Type B pancreatic cell (in vitro differentiated cells): ENCODE data around the gene TMEM132D. TPM values are rescaled to one million over a fixed set of nuclear protein-coding genes. Genes with fewer than 3 reads are reported as not detected.
"Not testable (repeated sequence)": the region's sequence is repeated elsewhere in the genome, so short reads cannot be mapped to it uniquely, and the experiment has no call there.

Experiments
- DNase-seq: peaks from one replicate; pipeline ENCODE4 v3.0.0; 2021; ENCODE audit warnings: mixed read lengths; ENCODE audit not compliant: unreplicated experiment; ENCODE audit errors: extremely low spot score
- H3K27ac Mint-ChIP-seq: 2 replicates; pipeline ENCODE4 v1.8.0; 2021; ENCODE audit warnings: mild to moderate bottlenecking, mixed read lengths
- H3K27me3 Mint-ChIP-seq: 2 replicates; pipeline ENCODE4 v1.8.0; 2021; ENCODE audit warnings: mixed read lengths
- H3K36me3 Mint-ChIP-seq: 2 replicates; pipeline ENCODE4 v1.8.0; 2021; ENCODE audit warnings: mixed read lengths
- H3K4me1 Mint-ChIP-seq: one replicate; pipeline ENCODE4 v1.8.0; 2021; ENCODE audit warnings: mixed read lengths; ENCODE audit not compliant: unreplicated experiment
- H3K4me3 Mint-ChIP-seq: 2 replicates; pipeline ENCODE4 v1.8.0; 2021; ENCODE audit warnings: mild to moderate bottlenecking, mixed read lengths
- H3K9me3 Mint-ChIP-seq: 2 replicates; pipeline ENCODE4 v1.8.0; 2021; ENCODE audit warnings: mixed read lengths
- CTCF ChIP-seq: fragments of 200-600 bp; sonication (generic); conservative IDR thresholded peaks from 2 replicates; pipeline ENCODE4 v1.5.0; 2021; ENCODE audit warnings: antibody characterized with exemption, mild to moderate bottlenecking
- total RNA-seq: library from RNA; stranded (reverse); gene quantifications from 2 replicates; pipeline ENCODE4 v1.2.1, GENCODE V29; 2021; ENCODE audit warnings: low replicate concordance

The TMEM132D gene
- total RNA-seq, 1 donor from 2014 or later, result 1.8 TPM

DNA sequence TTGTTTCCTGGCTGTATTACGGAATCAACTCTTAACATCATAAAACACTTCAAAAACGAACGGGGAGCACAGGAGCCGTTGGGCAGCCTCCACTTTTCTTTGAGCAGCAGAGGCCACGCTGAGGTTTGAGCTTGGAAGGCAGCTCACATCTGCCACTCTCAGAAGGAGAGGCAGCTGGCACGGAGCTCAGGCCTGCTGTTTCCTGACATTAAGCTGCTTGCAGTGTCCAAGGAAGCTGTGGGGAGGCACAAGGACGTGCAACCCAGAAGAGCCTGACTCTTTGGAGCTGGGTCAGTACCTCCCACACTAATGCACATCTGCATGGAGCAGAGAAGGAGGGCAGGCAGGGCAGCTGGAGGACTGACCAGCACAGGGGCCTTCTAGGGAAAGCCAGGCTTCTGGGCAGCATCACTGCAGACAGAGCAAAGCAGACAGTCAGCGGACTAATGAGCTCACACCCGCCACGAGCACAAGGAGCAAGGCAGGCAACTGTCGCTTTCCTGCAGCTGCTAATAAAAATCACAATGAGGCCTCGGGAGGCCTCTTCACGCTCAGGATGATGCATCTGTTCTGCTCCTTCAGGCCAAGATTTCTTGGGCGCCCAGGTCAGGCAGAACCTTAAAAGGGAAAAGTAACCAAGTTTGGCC is 839.5 kb downstream of the TMEM132D start:
- H3K27me3 Mint-ChIP-seq, result peaks cover 27% of the 10 kb centered on the region
- DNase-seq, result no peak
- no peaks in the 10 kb centered on the region for H3K4me1 Mint-ChIP-seq
- H3K36me3 Mint-ChIP-seq, result no peaks in the 10 kb centered on the region
- H3K27ac Mint-ChIP-seq, result no peak overlapping the region
- no peaks in the 10 kb centered on the region for H3K9me3 Mint-ChIP-seq
- no peak overlapping the region for H3K4me3 Mint-ChIP-seq
- TF ChIP-seq CTCF, result no peak

DNA sequence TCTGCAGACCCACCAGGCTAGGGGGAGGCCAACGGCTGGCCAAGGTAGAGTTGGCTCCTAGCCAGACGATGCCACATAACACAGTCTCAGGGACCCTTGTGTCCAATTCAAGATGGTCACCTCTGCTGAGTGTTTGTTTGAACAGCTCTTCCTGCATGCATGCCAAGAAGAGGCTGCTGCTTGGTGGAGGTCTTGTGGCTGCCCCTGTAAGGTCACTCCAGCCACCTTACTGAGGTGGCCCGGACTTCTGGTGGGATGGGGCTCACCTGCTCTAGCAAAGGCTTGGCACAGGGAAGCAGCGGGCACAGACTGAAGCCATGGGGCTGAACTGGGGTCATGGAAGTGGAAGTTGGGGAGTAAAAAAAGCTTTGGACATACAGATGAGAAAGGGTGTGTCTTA is 840.2 kb downstream of the TMEM132D start:
- Mint-ChIP-seq H3K4me1 (no peaks in the 10 kb centered on the region), H3K36me3 (no peaks in the 10 kb centered on the region), H3K27ac (no peak overlapping the region), H3K4me3 (no peak overlapping the region), H3K27me3 (peaks cover 31% of the 10 kb centered on the region), H3K9me3 (no peaks in the 10 kb centered on the region)
- no peak for TF ChIP-seq CTCF
- DNase-seq, result no peak

- no peak for DNase-seq
Observed at GRCh38 chr12:129053232-129053631, 850.6 kb downstream of the TMEM132D start.

DNA sequence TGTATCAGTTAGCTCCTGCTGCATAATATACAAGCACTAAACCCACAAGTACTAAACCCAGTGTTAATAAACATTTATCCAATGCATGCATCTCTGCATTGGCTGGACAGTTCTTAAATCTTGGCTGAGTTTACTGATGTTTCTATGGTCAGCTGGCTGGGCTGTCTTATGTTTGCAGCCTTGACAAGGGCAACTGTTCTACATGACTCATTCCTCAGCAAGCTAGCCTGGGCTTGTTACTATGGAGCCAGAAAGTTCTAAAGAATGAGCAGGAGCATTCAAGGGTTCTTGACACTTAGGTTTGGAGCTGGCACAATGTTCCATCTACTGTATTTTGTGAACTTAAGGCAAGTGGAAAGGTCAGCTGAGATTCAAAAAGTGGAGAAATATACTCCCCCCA is 851.5 kb downstream of the TMEM132D start:
- Mint-ChIP-seq H3K27me3 (peaks cover 30% of the 10 kb centered on the region), H3K27ac (no peak overlapping the region), H3K4me1 (no peaks in the 10 kb centered on the region), H3K9me3 (no peaks in the 10 kb centered on the region), H3K4me3 (no peak overlapping the region), H3K36me3 (no peaks in the 10 kb centered on the region)
- DNase-seq, result no peak
- no peak for TF ChIP-seq CTCF

More at GRCh38 chr12:129053232-129053631, 850.6 kb downstream of the TMEM132D start:
- TF ChIP-seq CTCF, result no peak
- Mint-ChIP-seq H3K27me3 (peaks cover 27% of the 10 kb centered on the region), H3K4me3 (no peak overlapping the region), H3K27ac (no peak overlapping the region), H3K9me3 (no peaks in the 10 kb centered on the region), H3K36me3 (no peaks in the 10 kb centered on the region), H3K4me1 (no peaks in the 10 kb centered on the region)

- TF ChIP-seq CTCF, result no peak
- H3K36me3 Mint-ChIP-seq, result no peaks in the 10 kb centered on the region
- no peaks in the 10 kb centered on the region for H3K9me3 Mint-ChIP-seq
- H3K27ac Mint-ChIP-seq, result no peak overlapping the region
- H3K4me3 Mint-ChIP-seq, result no peak overlapping the region
- no peaks in the 10 kb centered on the region for H3K4me1 Mint-ChIP-seq
- DNase-seq, result no peak
- H3K27me3 Mint-ChIP-seq, result peaks cover 41% of the 10 kb centered on the region
Observed at GRCh38 chr12:129049917-129050316, 853.9 kb downstream of the TMEM132D start.

- H3K36me3 Mint-ChIP-seq, DNase-seq, H3K27ac Mint-ChIP-seq, H3K4me3 Mint-ChIP-seq, H3K4me1 Mint-ChIP-seq, H3K9me3 Mint-ChIP-seq: not testable (repeated sequence)
- peaks cover 28% of the 10 kb centered on the region for H3K27me3 Mint-ChIP-seq
Observed at GRCh38 chr12:129043334-129043733, 860.5 kb downstream of the TMEM132D start.
